ENCODE results near the gene TAP1.

Gene TAP1

GRCh38 chr6:32857156-32857891 is 3.8 kb upstream of the TAP1 start:
- no peaks in the 10 kb centered on the region for H3K27me3 ChIP-seq (ENCODE audit: control insufficient read depth, insufficient read depth, low read length)
- H3K36me3 ChIP-seq (ENCODE audit: control insufficient read depth, insufficient read depth, low read length): no peaks in the 10 kb centered on the region
- H3K9ac ChIP-seq (ENCODE audit: low read length): no peak overlapping the region
- peaks cover 12% of the 10 kb centered on the region for H3K4me1 ChIP-seq (ENCODE audit: control insufficient read depth, insufficient read depth, low read length)
- H3K9me3 ChIP-seq (ENCODE audit: control insufficient read depth, low read length): no peaks in the 10 kb centered on the region
- no peak overlapping the region for H3K4me3 ChIP-seq (ENCODE audit: low read length)

- Histone ChIP-seq H3K4me3 (ENCODE audit: low read length) (no peak overlapping the region), H3K27me3 (ENCODE audit: control insufficient read depth, insufficient read depth, low read length) (no peaks in the 10 kb centered on the region), H3K9me3 (ENCODE audit: control insufficient read depth, low read length) (no peaks in the 10 kb centered on the region), H3K4me1 (ENCODE audit: control insufficient read depth, insufficient read depth, low read length) (peaks cover 22% of the 10 kb centered on the region), H3K9ac (ENCODE audit: low read length) (no peak overlapping the region), H3K36me3 (ENCODE audit: control insufficient read depth, insufficient read depth, low read length) (peaks cover 8% of the 10 kb centered on the region)
Measured at GRCh38 chr6:32855467-32856174, 2.1 kb upstream of the TAP1 start.

- H3K4me1 ChIP-seq (ENCODE audit: control insufficient read depth, insufficient read depth, low read length): peaks cover 22% of the 10 kb centered on the region
- H3K4me3 ChIP-seq (ENCODE audit: low read length): peak overlapping the region; percentile 92
- H3K36me3 ChIP-seq (ENCODE audit: control insufficient read depth, insufficient read depth, low read length): peaks cover 15% of the 10 kb centered on the region
- no peaks in the 10 kb centered on the region for H3K9me3 ChIP-seq (ENCODE audit: control insufficient read depth, low read length)
- peak overlapping the region; percentile 94 for H3K9ac ChIP-seq (ENCODE audit: low read length)
- H3K27me3 ChIP-seq (ENCODE audit: control insufficient read depth, insufficient read depth, low read length): no peaks in the 10 kb centered on the region
Measured at GRCh38 chr6:32854376-32855178, 1.1 kb upstream of the TAP1 start.

- H3K36me3 ChIP-seq (ENCODE audit: control insufficient read depth, insufficient read depth, low read length): peaks cover 24% of the 10 kb centered on the region
- no peaks in the 10 kb centered on the region for H3K9me3 ChIP-seq (ENCODE audit: control insufficient read depth, low read length)
- peak overlapping the region; percentile 92 for H3K4me3 ChIP-seq (ENCODE audit: low read length)
- peak overlapping the region; percentile 94 for H3K9ac ChIP-seq (ENCODE audit: low read length)
- H3K4me1 ChIP-seq (ENCODE audit: control insufficient read depth, insufficient read depth, low read length): peaks cover 22% of the 10 kb centered on the region
- no peaks in the 10 kb centered on the region for H3K27me3 ChIP-seq (ENCODE audit: control insufficient read depth, insufficient read depth, low read length)
Measured at GRCh38 chr6:32852844-32853540, 512 bp downstream of the TAP1 start.

GRCh38 chr6:32852018-32852843 is 1.3 kb downstream of the TAP1 start:
- H3K9ac ChIP-seq (ENCODE audit: low read length): peak overlapping the region; percentile 94
- no peaks in the 10 kb centered on the region for H3K9me3 ChIP-seq (ENCODE audit: control insufficient read depth, low read length)
- peaks cover 22% of the 10 kb centered on the region for H3K4me1 ChIP-seq (ENCODE audit: control insufficient read depth, insufficient read depth, low read length)
- H3K36me3 ChIP-seq (ENCODE audit: control insufficient read depth, insufficient read depth, low read length): peaks cover 26% of the 10 kb centered on the region
- H3K4me3 ChIP-seq (ENCODE audit: low read length): peak overlapping the region; percentile 92
- no peaks in the 10 kb centered on the region for H3K27me3 ChIP-seq (ENCODE audit: control insufficient read depth, insufficient read depth, low read length)

- H3K9me3 ChIP-seq (ENCODE audit: control insufficient read depth, low read length): no peaks in the 10 kb centered on the region
- H3K9ac ChIP-seq (ENCODE audit: low read length): no peak overlapping the region
- peaks cover 30% of the 10 kb centered on the region for H3K36me3 ChIP-seq (ENCODE audit: control insufficient read depth, insufficient read depth, low read length)
- peaks cover 22% of the 10 kb centered on the region for H3K4me1 ChIP-seq (ENCODE audit: control insufficient read depth, insufficient read depth, low read length)
- H3K4me3 ChIP-seq (ENCODE audit: low read length): no peak overlapping the region
- H3K27me3 ChIP-seq (ENCODE audit: control insufficient read depth, insufficient read depth, low read length): no peaks in the 10 kb centered on the region
Measured at GRCh38 chr6:32851025-32851424, 2.5 kb downstream of the TAP1 start.

GRCh38 chr6:32849126-32849525 is 4.4 kb downstream of the TAP1 start:
- peaks cover 22% of the 10 kb centered on the region for H3K4me1 ChIP-seq (ENCODE audit: control insufficient read depth, insufficient read depth, low read length)
- H3K36me3 ChIP-seq (ENCODE audit: control insufficient read depth, insufficient read depth, low read length): peaks cover 30% of the 10 kb centered on the region
- H3K4me3 ChIP-seq (ENCODE audit: low read length): no peak overlapping the region
- no peaks in the 10 kb centered on the region for H3K9me3 ChIP-seq (ENCODE audit: control insufficient read depth, low read length)
- no peaks in the 10 kb centered on the region for H3K27me3 ChIP-seq (ENCODE audit: control insufficient read depth, insufficient read depth, low read length)
- no peak overlapping the region for H3K9ac ChIP-seq (ENCODE audit: low read length)

- Histone ChIP-seq H3K4me1 (ENCODE audit: control insufficient read depth, insufficient read depth, low read length) (peaks cover 28% of the 10 kb centered on the region), H3K9me3 (ENCODE audit: control insufficient read depth, low read length) (no peaks in the 10 kb centered on the region), H3K36me3 (ENCODE audit: control insufficient read depth, insufficient read depth, low read length) (peaks cover 30% of the 10 kb centered on the region), H3K27me3 (ENCODE audit: control insufficient read depth, insufficient read depth, low read length) (no peaks in the 10 kb centered on the region), H3K4me3 (ENCODE audit: low read length) (no peak overlapping the region), H3K9ac (ENCODE audit: low read length) (no peak overlapping the region)
Measured at GRCh38 chr6:32847795-32848194, 5.7 kb downstream of the TAP1 start.

- Histone ChIP-seq H3K9me3 (ENCODE audit: control insufficient read depth, low read length) (no peaks in the 10 kb centered on the region), H3K9ac (ENCODE audit: low read length) (no peak overlapping the region), H3K4me3 (ENCODE audit: low read length) (no peak overlapping the region), H3K36me3 (ENCODE audit: control insufficient read depth, insufficient read depth, low read length) (peaks cover 30% of the 10 kb centered on the region), H3K4me1 (ENCODE audit: control insufficient read depth, insufficient read depth, low read length) (peaks cover 25% of the 10 kb centered on the region), H3K27me3 (ENCODE audit: control insufficient read depth, insufficient read depth, low read length) (no peaks in the 10 kb centered on the region)
Measured at GRCh38 chr6:32847004-32847403, 6.5 kb downstream of the TAP1 start.

- peaks cover 22% of the 10 kb centered on the region for H3K36me3 ChIP-seq (ENCODE audit: control insufficient read depth, insufficient read depth, low read length)
- H3K9me3 ChIP-seq (ENCODE audit: control insufficient read depth, low read length): no peaks in the 10 kb centered on the region
- H3K27me3 ChIP-seq (ENCODE audit: control insufficient read depth, insufficient read depth, low read length): no peaks in the 10 kb centered on the region
- peaks cover 18% of the 10 kb centered on the region for H3K4me1 ChIP-seq (ENCODE audit: control insufficient read depth, insufficient read depth, low read length)
- peak overlapping the region; percentile 96 for H3K9ac ChIP-seq (ENCODE audit: low read length)
- peak overlapping the region; percentile 9 for H3K4me3 ChIP-seq (ENCODE audit: low read length)
Measured at GRCh38 chr6:32845384-32845884, 8.1 kb downstream of the TAP1 start.

- Histone ChIP-seq H3K4me1 (ENCODE audit: control insufficient read depth, insufficient read depth, low read length) (peaks cover 18% of the 10 kb centered on the region), H3K36me3 (ENCODE audit: control insufficient read depth, insufficient read depth, low read length) (peaks cover 20% of the 10 kb centered on the region), H3K27me3 (ENCODE audit: control insufficient read depth, insufficient read depth, low read length) (no peaks in the 10 kb centered on the region), H3K9ac (ENCODE audit: low read length) (peak overlapping the region; percentile 96), H3K4me3 (ENCODE audit: low read length) (peak overlapping the region; percentile 9), H3K9me3 (ENCODE audit: control insufficient read depth, low read length) (no peaks in the 10 kb centered on the region)
Measured at GRCh38 chr6:32844839-32845383, 8.6 kb downstream of the TAP1 start.

All from mucosa of stomach (tissue), 1 donor.